ENCODE measurements around the gene LIN28A.

GRCh38 chr1:26372039-26372438 is 38.6 kb upstream of the LIN28A start:
- no peak for TF ChIP-seq CTCF (IDR thresholded peaks at IDR 0.05)
- no peak for TF ChIP-seq EZH2 (IDR thresholded peaks at IDR 0.05; ENCODE audit: borderline replicate concordance, insufficient read depth, low read depth, low read length, poor library complexity, severe bottlenecking)

Measured in B cell (primary cell).